Neural progenitor cell (in vitro differentiated cells): ENCODE data around the gene ZBP1. TPM values are rescaled to one million over a fixed set of nuclear protein-coding genes. Genes with fewer than 3 reads are reported as not detected.

ENCODE experiments used
- DNase-seq: peaks from one replicate; pipeline ENCODE4 v3.0.0-alpha.2; 2016; ENCODE audit warnings: low spot score
- H2AFZ ChIP-seq: fragments of 200-600 bp; sonication (generic); replicated peaks from 2 replicates; pipeline ENCODE4 v1.6.1; 2016; ENCODE audit warnings: antibody characterized with exemption
- H3F3A ChIP-seq: fragments of 200-600 bp; sonication (generic); 2 replicates; pipeline ENCODE4 v1.6.1; 2016; ENCODE audit warnings: antibody characterized with exemption, low read depth
- H3K27ac ChIP-seq: fragments of 200-600 bp; sonication (generic); 2 replicates; pipeline ENCODE4 v1.5.1; 2016; ENCODE audit warnings: mild to moderate bottlenecking
- H3K27me3 ChIP-seq: fragments of 200-600 bp; sonication (generic); 2 replicates; pipeline ENCODE4 v1.6.1; 2016; ENCODE audit warnings: mild to moderate bottlenecking, moderate library complexity
- H3K36me3 ChIP-seq: fragments of 200-600 bp; sonication (generic); 2 replicates; pipeline ENCODE4 v1.5.1; 2016
- H3K4me1 ChIP-seq: fragments of 200-600 bp; sonication (generic); 2 replicates; pipeline ENCODE4 v1.6.1; 2016; ENCODE audit warnings: mixed run types
- H3K4me2 ChIP-seq: fragments of 200-600 bp; sonication (generic); 2 replicates; pipeline ENCODE4 v1.6.1; 2016
- H3K4me3 ChIP-seq: fragments of 200-600 bp; sonication (generic); 2 replicates; pipeline ENCODE4 v1.5.1; 2016
- H3K79me2 ChIP-seq: fragments of 200-600 bp; sonication (generic); 2 replicates; pipeline ENCODE4 v1.6.1; 2016; ENCODE audit warnings: low read depth
- H3K9ac ChIP-seq: fragments of 200-600 bp; sonication (generic); 2 replicates; pipeline ENCODE4 v1.6.1; 2016
- H3K9me3 ChIP-seq: fragments of 200-600 bp; sonication (generic); 2 replicates; pipeline ENCODE4 v1.5.1; 2016; ENCODE audit warnings: low read depth
- H4K20me1 ChIP-seq: fragments of 200-600 bp; sonication (generic); 2 replicates; pipeline ENCODE4 v1.6.1; 2016; ENCODE audit warnings: low read depth
- H3K27ac Mint-ChIP-seq: 3 replicates; pipeline ENCODE4 v1.8.0; 2021; ENCODE audit warnings: mixed read lengths
- H3K27me3 Mint-ChIP-seq: 2 replicates; pipeline ENCODE4 v1.8.0; 2022; ENCODE audit warnings: low read depth, mild to moderate bottlenecking, inconsistent platforms, moderate library complexity, mixed read lengths; ENCODE audit not compliant: insufficient read depth
- H3K36me3 Mint-ChIP-seq: 3 replicates; pipeline ENCODE4 v1.8.0; 2021; ENCODE audit warnings: mixed read lengths
- H3K4me1 Mint-ChIP-seq: 3 replicates; pipeline ENCODE4 v1.8.0; 2021; ENCODE audit warnings: mixed read lengths
- H3K4me3 Mint-ChIP-seq: 3 replicates; pipeline ENCODE4 v1.8.0; 2021; ENCODE audit warnings: mild to moderate bottlenecking, moderate library complexity, mixed read lengths
- H3K9me3 Mint-ChIP-seq: 3 replicates; pipeline ENCODE4 v1.8.0; 2020; ENCODE audit warnings: mixed read lengths
- CTCF ChIP-seq: fragments of 200-600 bp; sonication (generic); IDR thresholded peaks from 2 replicates; pipeline ENCODE4 v1.5.1; 2017; ENCODE audit warnings: antibody characterized with exemption, mild to moderate bottlenecking
- EZH2 ChIP-seq: fragments of 200-600 bp; sonication (generic); IDR thresholded peaks from 2 replicates; pipeline ENCODE4 v1.6.1; 2017; ENCODE audit warnings: antibody characterized with exemption, mild to moderate bottlenecking, moderate library complexity
- EZH2phosphoT487 ChIP-seq: fragments of 200-600 bp; sonication (generic); IDR thresholded peaks from 2 replicates; pipeline ENCODE4 v1.6.1; 2017; ENCODE audit warnings: antibody characterized with exemption
- total RNA-seq: library from RNA; depleted of rRNA; stranded (reverse); fragments of >200 nt; gene quantifications from 2 replicates; pipeline ENCODE4 v1.2.3, GENCODE V29; 2015; ENCODE audit warnings: low replicate concordance

The ZBP1 gene
- total RNA-seq, 1 donor from 2014 or later, result not detected

DNA sequence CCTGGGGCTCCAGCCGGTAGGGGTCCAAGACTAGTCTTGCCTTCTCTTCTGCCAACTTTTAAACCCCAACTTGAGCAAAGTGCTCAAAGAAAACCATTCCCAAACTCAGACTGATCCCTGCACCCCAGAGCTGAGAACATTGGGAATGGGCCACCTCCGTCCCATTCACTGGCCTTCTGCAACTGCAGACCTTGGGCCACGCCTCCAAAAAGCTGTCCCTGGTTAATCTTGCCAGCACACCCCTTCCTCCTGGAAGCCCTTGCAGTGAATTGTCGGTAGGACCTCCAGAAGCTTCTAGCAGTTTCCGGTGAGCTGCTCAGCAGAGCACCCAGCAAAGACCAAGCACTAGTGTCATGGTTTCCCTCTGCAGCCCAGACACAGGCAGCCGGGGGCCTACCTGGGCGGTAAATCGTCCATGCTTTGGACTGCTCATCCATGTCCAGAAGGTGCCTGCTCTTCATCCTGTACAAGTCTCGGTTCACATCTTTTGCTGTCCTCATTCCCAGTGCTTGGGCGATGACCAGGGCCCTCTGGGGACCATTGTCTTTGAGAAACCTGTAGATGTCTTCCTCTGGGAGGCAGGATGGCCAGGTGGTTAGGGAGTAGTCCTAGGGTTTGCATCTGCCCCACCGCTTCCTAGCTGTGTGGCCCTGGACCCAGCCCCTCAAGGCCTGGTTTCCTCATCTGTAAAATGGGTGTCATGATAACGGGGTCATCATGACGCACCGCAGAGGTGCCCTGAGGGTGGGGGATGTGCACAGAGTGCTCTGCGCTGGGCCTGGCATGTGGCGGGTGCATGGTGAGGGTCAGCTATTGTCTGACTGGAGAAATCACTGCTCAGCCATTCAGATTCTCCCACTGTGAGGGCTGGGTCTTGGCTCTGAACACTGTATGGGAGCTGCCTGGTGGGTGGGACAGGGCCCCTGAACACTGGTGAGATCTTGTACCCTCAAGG, 5.5 kb downstream of the ZBP1 start:
- Histone ChIP-seq H3K36me3 (no peaks in the 10 kb centered on the region), H3K27ac (no peak overlapping the region), H2AFZ (no peak overlapping the region), H4K20me1 (no peaks in the 10 kb centered on the region), H3K4me3 (no peak overlapping the region), H3K4me1 (no peaks in the 10 kb centered on the region), H3K9ac (no peak overlapping the region), H3K27me3 (no peaks in the 10 kb centered on the region), H3K79me2 (no peaks in the 10 kb centered on the region), H3F3A (no peaks in the 10 kb centered on the region), H3K4me2 (no peak overlapping the region), H3K9me3 (no peaks in the 10 kb centered on the region)
- no peak for TF ChIP-seq CTCF
- no peak for TF ChIP-seq EZH2
- no peak for TF ChIP-seq EZH2phosphoT487
- peaks cover 3% of the 10 kb centered on the region for H3K27me3 Mint-ChIP-seq
- no peaks in the 10 kb centered on the region for H3K36me3 Mint-ChIP-seq
- H3K4me1 Mint-ChIP-seq, result peaks cover 9% of the 10 kb centered on the region
- no peak for DNase-seq
- H3K27ac Mint-ChIP-seq, result no peak overlapping the region
- H3K4me3 Mint-ChIP-seq, result no peak overlapping the region
- H3K9me3 Mint-ChIP-seq, result no peaks in the 10 kb centered on the region

GRCh38 chr20:57613481-57613921, 6.7 kb downstream of the ZBP1 start:
- Mint-ChIP-seq H3K9me3 (no peaks in the 10 kb centered on the region), H3K27me3 (peaks cover 3% of the 10 kb centered on the region), H3K36me3 (no peaks in the 10 kb centered on the region), H3K27ac (no peak overlapping the region), H3K4me1 (peaks cover 15% of the 10 kb centered on the region), H3K4me3 (no peak overlapping the region)
- Histone ChIP-seq H3K9me3 (no peaks in the 10 kb centered on the region), H3K27ac (no peak overlapping the region), H2AFZ (no peak overlapping the region), H3K79me2 (no peaks in the 10 kb centered on the region), H3K4me2 (no peak overlapping the region), H4K20me1 (no peaks in the 10 kb centered on the region), H3F3A (no peaks in the 10 kb centered on the region), H3K27me3 (no peaks in the 10 kb centered on the region), H3K4me1 (no peaks in the 10 kb centered on the region), H3K36me3 (no peaks in the 10 kb centered on the region), H3K9ac (no peak overlapping the region), H3K4me3 (no peak overlapping the region)
- TF ChIP-seq CTCF (no peak), EZH2phosphoT487 (no peak), EZH2 (no peak)
- no peak for DNase-seq

- Histone ChIP-seq H4K20me1 (no peaks in the 10 kb centered on the region), H3K9ac (no peak overlapping the region), H3K4me2 (no peak overlapping the region), H3K79me2 (no peaks in the 10 kb centered on the region), H3K4me1 (no peaks in the 10 kb centered on the region), H3K27me3 (no peaks in the 10 kb centered on the region), H3F3A (no peaks in the 10 kb centered on the region), H3K27ac (no peak overlapping the region), H3K9me3 (no peaks in the 10 kb centered on the region), H2AFZ (no peak overlapping the region), H3K36me3 (no peaks in the 10 kb centered on the region), H3K4me3 (no peak overlapping the region)
- Mint-ChIP-seq H3K4me3 (no peak overlapping the region), H3K9me3 (no peaks in the 10 kb centered on the region), H3K4me1 (peaks cover 15% of the 10 kb centered on the region), H3K27ac (no peak overlapping the region), H3K27me3 (peaks cover 3% of the 10 kb centered on the region), H3K36me3 (no peaks in the 10 kb centered on the region)
- no peak for DNase-seq
- TF ChIP-seq CTCF (no peak), EZH2phosphoT487 (no peak), EZH2 (no peak)
These were observed 7.3 kb downstream of the ZBP1 start for GRCh38 chr20:57612916-57613315.
